Measurements from ENCODE around the gene PLPPR2. TPM values are rescaled to one million over a fixed set of nuclear protein-coding genes. Genes with fewer than 3 reads are reported as not detected.

Gene PLPPR2
- total RNA-seq, 4 donors from 2014 or later, result 4.1 to 71.7 (median 23.7) TPM

- Histone ChIP-seq H3K27me3 (peaks cover 15 to 19% of the 10 kb centered on the region in 2 donors), H3K36me3 (no peaks in the 10 kb centered on the region), H3K27ac (no peak overlapping the region), H3K4me3 (no peak overlapping the region), H3K4me1 (peaks cover 0 to 19% of the 10 kb centered on the region in 2 donors), H3K9me3 (no peaks in the 10 kb centered on the region)
- DNase-seq, result no peak
- TF ChIP-seq, protein P1, sequence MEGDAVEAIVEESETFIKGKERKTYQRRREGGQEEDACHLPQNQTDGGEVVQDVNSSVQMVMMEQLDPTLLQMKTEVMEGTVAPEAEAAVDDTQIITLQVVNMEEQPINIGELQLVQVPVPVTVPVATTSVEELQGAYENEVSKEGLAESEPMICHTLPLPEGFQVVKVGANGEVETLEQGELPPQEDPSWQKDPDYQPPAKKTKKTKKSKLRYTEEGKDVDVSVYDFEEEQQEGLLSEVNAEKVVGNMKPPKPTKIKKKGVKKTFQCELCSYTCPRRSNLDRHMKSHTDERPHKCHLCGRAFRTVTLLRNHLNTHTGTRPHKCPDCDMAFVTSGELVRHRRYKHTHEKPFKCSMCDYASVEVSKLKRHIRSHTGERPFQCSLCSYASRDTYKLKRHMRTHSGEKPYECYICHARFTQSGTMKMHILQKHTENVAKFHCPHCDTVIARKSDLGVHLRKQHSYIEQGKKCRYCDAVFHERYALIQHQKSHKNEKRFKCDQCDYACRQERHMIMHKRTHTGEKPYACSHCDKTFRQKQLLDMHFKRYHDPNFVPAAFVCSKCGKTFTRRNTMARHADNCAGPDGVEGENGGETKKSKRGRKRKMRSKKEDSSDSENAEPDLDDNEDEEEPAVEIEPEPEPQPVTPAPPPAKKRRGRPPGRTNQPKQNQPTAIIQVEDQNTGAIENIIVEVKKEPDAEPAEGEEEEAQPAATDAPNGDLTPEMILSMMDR (IDR thresholded peaks at IDR 0.05), result no peak
- TF ChIP-seq POLR2A (IDR thresholded peaks at IDR 0.05), result no peak
- intact Hi-C loops (cut with DNase I; ENCODE audit: low total_unique reads), result no loop called here
Measured at GRCh38 chr19:11384778-11385129, 29.5 kb downstream of the PLPPR2 start.

- H3K4me1 ChIP-seq, result peaks cover 0 to 13% of the 10 kb centered on the region in 2 donors
- no peaks in the 10 kb centered on the region for H3K9me3 ChIP-seq
- no peak overlapping the region for H3K4me3 ChIP-seq
- intact Hi-C loops (cut with DNase I; ENCODE audit: low total_unique reads), result no loop called here
- DNase-seq, result no peak
- TF ChIP-seq, protein P1 (IDR thresholded peaks at IDR 0.05), result no peak
- no peak for TF ChIP-seq POLR2A (IDR thresholded peaks at IDR 0.05)
- H3K27ac ChIP-seq, result no peak overlapping the region
- peaks cover 12 to 13% of the 10 kb centered on the region in 2 donors for H3K27me3 ChIP-seq
- no peaks in the 10 kb centered on the region for H3K36me3 ChIP-seq
Measured at GRCh38 chr19:11387162-11388034, 32.2 kb downstream of the PLPPR2 start.

DNA sequence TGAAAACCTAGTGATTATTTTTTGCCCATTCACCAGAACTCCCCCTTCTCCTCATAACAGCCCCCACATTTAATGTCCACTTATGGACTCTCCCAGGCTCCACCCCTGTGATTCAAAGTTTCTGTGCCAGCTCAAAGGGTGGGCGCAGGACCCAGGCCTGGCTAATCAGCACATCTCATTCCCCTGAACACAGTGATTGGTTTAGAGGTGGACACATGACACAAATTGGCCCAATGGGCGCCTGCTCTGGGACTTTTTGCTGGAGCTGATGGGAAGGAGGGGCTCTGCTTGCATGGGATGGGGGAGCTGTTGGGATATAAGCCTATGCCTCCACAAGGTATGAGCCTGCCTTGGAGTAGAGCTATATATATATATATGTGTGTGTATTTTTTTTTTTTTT lies 35.1 kb downstream of the PLPPR2 start:
- intact Hi-C loops (cut with DNase I; ENCODE audit: low total_unique reads), result no loop called here
- no peak for DNase-seq
- Histone ChIP-seq H3K27ac (no peak overlapping the region), H3K36me3 (no peaks in the 10 kb centered on the region), H3K4me1 (no peaks in the 10 kb centered on the region), H3K27me3 (no peaks in the 10 kb centered on the region), H3K9me3 (no peaks in the 10 kb centered on the region), H3K4me3 (no peak overlapping the region)
- TF ChIP-seq POLR2A (IDR thresholded peaks at IDR 0.05), result no peak
- TF ChIP-seq, protein P1 (IDR thresholded peaks at IDR 0.05), result no peak

DNA sequence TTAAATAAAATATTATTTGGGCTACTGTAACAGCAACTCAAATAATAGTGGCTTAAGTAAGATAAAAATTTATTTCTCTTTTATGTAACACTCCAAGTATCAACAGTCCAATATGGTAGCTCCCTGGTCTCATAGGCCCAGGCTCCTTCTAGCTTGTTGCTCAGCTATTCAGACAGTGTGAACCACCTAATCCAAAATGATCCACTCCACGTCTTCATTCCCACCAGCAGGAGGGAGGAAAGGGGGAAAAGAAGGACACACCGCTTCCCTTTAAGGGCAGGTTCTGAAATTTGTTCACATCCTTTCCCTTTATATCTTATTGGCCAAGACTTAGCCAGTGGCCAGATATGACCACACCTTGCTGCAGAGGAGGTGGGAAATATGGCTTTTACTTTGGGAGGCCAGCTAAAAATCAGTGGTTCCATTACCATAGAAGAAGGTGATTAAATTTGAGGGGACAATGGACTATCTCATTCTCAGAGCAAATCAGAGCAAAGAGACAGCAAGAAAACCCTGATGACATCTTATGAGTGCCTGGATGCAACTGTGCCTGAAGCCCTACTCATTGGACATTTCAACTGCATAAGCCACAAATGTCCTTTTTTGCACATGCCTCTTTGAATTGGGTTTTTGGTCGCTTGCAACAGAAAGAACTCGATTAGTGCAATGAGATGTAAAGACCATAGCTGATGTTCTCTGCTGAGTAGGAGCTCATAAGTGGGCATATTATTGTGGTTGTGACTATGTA lies 35.9 kb downstream of the PLPPR2 start:
- DNase-seq, result no peak
- H3K9me3 ChIP-seq, result no peaks in the 10 kb centered on the region
- no peak overlapping the region for H3K27ac ChIP-seq
- H3K4me3 ChIP-seq, result no peak overlapping the region
- no peaks in the 10 kb centered on the region for H3K27me3 ChIP-seq
- TF ChIP-seq, protein P1 (IDR thresholded peaks at IDR 0.05), result no peak
- TF ChIP-seq POLR2A (IDR thresholded peaks at IDR 0.05), result no peak
- H3K36me3 ChIP-seq, result no peaks in the 10 kb centered on the region
- intact Hi-C loops (cut with DNase I; ENCODE audit: low total_unique reads), result no loop called here
- H3K4me1 ChIP-seq, result no peaks in the 10 kb centered on the region

DNA sequence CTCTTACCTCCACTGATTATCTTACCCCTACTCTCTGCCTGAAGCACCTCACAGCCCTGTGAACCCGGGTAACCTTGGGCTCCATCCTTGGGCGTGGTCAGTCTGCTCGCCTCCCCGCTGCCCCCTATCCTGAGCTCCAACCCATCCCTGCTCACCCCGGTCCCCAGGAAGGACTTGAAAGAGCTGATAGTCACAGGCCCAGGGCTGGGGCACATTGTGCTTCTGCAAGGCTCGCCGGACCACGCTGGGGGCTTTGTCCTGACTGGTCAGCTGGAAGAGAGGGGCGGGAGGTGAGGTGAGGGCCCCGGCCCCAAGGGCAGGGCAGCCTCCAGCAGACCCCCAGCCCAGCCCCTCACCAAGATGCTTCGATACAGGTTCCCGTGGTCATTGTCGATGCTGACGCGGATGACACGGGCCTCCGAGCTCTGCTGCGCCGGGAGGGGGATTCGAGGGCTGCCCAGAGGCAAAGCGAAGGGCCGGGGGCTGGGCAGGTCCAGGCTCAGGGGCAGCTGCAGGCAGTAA lies 41.9 kb downstream of the PLPPR2 start:
- no peak overlapping the region for H3K4me3 ChIP-seq
- H3K27me3 ChIP-seq, result no peaks in the 10 kb centered on the region
- H3K27ac ChIP-seq, result no peak overlapping the region
- intact Hi-C loops (cut with DNase I; ENCODE audit: low total_unique reads), result no loop called here
- no peaks in the 10 kb centered on the region for H3K4me1 ChIP-seq
- DNase-seq, result no peak
- no peaks in the 10 kb centered on the region for H3K9me3 ChIP-seq
- TF ChIP-seq, protein P1 (IDR thresholded peaks at IDR 0.05), result no peak
- no peak for TF ChIP-seq POLR2A (IDR thresholded peaks at IDR 0.05)
- no peaks in the 10 kb centered on the region for H3K36me3 ChIP-seq
